AG10803 (cell line): ENCODE measurements around the gene MALRD1.

Source experiments
- DNase-seq: peaks from one replicate; pipeline ENCODE4 v3.0.0; 2010; ENCODE audit warnings: low read depth
- H3K4me3 ChIP-seq: 2 replicates; pipeline ENCODE4 v1.5.1; 2011; ENCODE audit warnings: mild to moderate bottlenecking, low read length, control low read depth
- TF ChIP-seq, protein P1 (sequence below): conservative IDR thresholded peaks from 2 replicates; pipeline ENCODE4 v1.5.1; 2011; ENCODE audit warnings: mild to moderate bottlenecking, low read length, control low read depth, inconsistent platforms

MALRD1 gene

DNA sequence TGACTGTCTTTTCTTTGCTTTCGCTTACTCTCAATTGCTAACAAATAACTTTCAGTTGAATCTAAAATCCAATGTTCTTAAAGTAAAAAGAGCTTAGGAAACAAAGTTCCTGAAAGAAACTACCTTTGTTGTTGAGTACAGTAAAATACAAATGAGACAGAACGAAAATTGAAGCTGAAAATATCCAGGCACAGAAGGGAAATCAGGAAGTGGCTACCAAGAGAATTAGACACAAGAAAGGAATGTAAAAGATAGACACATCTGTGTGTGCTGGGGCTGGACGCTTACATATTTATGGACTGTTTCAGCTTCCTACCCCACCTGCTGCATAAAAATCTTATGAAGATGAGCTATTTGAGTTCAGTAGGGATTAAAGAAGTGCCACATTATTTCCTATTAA, 606.0 kb downstream of the MALRD1 start:
- DNase-seq, result peak; percentile 72
- TF ChIP-seq, protein P1, sequence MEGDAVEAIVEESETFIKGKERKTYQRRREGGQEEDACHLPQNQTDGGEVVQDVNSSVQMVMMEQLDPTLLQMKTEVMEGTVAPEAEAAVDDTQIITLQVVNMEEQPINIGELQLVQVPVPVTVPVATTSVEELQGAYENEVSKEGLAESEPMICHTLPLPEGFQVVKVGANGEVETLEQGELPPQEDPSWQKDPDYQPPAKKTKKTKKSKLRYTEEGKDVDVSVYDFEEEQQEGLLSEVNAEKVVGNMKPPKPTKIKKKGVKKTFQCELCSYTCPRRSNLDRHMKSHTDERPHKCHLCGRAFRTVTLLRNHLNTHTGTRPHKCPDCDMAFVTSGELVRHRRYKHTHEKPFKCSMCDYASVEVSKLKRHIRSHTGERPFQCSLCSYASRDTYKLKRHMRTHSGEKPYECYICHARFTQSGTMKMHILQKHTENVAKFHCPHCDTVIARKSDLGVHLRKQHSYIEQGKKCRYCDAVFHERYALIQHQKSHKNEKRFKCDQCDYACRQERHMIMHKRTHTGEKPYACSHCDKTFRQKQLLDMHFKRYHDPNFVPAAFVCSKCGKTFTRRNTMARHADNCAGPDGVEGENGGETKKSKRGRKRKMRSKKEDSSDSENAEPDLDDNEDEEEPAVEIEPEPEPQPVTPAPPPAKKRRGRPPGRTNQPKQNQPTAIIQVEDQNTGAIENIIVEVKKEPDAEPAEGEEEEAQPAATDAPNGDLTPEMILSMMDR, result no peak
- no peak overlapping the region; the same call in 1 of the 2 replicates for H3K4me3 ChIP-seq

- no peak for DNase-seq
- TF ChIP-seq, protein P1, result no peak
- H3K4me3 ChIP-seq, result no peak overlapping the region
Observed at GRCh38 chr10:19656420-19657042, 607.9 kb downstream of the MALRD1 start.

GRCh38 chr10:19658131-19658530, 609.5 kb downstream of the MALRD1 start:
- TF ChIP-seq, protein P1, result no peak
- H3K4me3 ChIP-seq, result no peak overlapping the region
- no peak for DNase-seq

DNA sequence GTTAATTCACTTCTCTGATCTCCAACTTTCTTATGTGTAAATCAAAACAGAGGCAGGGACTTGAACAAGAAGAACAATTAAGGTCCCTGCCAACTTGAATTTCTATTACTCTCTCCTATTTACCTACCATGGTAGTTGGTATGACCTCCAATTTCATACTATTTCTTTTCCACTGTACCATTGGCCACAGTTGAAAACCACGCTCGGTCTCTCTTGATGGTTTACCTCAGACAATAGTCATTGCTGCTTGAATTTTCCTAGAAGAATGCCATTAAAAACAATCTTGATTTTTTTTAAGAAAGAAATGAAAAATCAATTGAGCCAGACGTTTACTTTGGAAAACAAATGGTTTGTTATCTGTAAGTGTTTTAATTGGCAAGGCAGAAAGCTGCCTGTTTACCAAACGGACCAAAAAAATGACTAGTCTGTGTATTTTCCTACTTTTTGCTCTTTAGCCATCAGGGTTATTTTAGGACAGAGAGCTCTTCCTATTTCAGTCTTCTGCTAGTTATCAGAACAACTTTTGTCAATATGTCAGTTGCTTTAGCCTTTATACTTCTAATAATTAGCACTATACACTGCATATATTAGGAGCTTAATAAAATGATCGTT, 610.1 kb downstream of the MALRD1 start:
- TF ChIP-seq, protein P1, result no peak
- H3K4me3 ChIP-seq, result no peak overlapping the region
- no peak for DNase-seq

- TF ChIP-seq, protein P1, result no peak
- no peak overlapping the region for H3K4me3 ChIP-seq
- no peak for DNase-seq
Observed at GRCh38 chr10:19659920-19660655, 611.5 kb downstream of the MALRD1 start.

GRCh38 chr10:19663344-19663743, 614.7 kb downstream of the MALRD1 start:
- DNase-seq, result no peak
- no peak overlapping the region for H3K4me3 ChIP-seq
- TF ChIP-seq, protein P1, result no peak
